HepG2 (cell line): Measurements from ENCODE around the gene ICE2. TPM values are rescaled to one million over a fixed set of nuclear protein-coding genes. Genes with fewer than 3 reads are reported as not detected.

Experiments
- ATAC-seq: fragments of 200-7000 bp; cut with Tn5 transposase; 3 replicates; pipeline ENCODE4 v1.9.1; 2020; ENCODE audit warnings: mild to moderate bottlenecking, moderate library complexity
- BruUV-seq: library from RNA; stranded (reverse); fragments of 400-500 nt; replicated peaks from 2 replicates; lab custom pipeline; 2021; lab: Mats Ljungman, UMichigan
- CTCF ChIA-PET: fragments of 300-600 bp; formaldehyde crosslinking; extraction: SDS; loops from one replicate; lab custom pipeline; 2021; ENCODE audit warnings: low total read pairs, inconsistent platforms, low intra/inter-chr PET ratio; lab: Yijun Ruan, JAX
- POLR2A ChIA-PET: fragments of 350-600 bp; sonication (Branson Sonifier 250); formaldehyde crosslinking; loops from one replicate; lab custom pipeline; 2020; ENCODE audit warnings: antibody characterized with exemption, inconsistent platforms; lab: Yijun Ruan, JAX
- DNase-seq: peaks from one replicate; pipeline ENCODE4 v3.0.0-alpha.2; 2015; ENCODE audit warnings: low spot score
- FAIRE-seq: peaks from 3 replicates; lab custom pipeline; 2011; peaks lifted over from hg19 to GRCh38; lab: Jason Lieb, UNC
- H2AFZ ChIP-seq: one replicate; pipeline ENCODE4 v1.6.1; 2011; ENCODE audit warnings: low read length, inconsistent platforms
- H3K27ac ChIP-seq: fragments of 300-600 bp; 3 replicates; pipeline ENCODE4 v1.8.0; 2011; ENCODE audit warnings: mixed run types, mild to moderate bottlenecking, mixed read lengths, low read length, inconsistent platforms; ENCODE audit not compliant: insufficient read depth; ENCODE audit errors: extremely low read length
- H3K27me3 ChIP-seq, 2 experiments: fragments of 200-600 bp in 1 of 2; 2 replicates in 1 of 2; 3 replicates in 1 of 2; pipeline versions ENCODE4 v1.6.0 to v1.8.0; 2011; ENCODE audit warnings: low read length in 2 of 2, mild to moderate bottlenecking in 2 of 2, moderate library complexity in 2 of 2, inconsistent platforms in 1 of 2; ENCODE audit not compliant: insufficient read depth in 2 of 2, control insufficient read depth in 1 of 2
- H3K36me3 ChIP-seq, 2 experiments: fragments of 200-600 bp in 1 of 2; replicated peaks in 1 of 2; 2 replicates in 1 of 2; 3 replicates in 1 of 2; pipeline versions ENCODE4 v1.5.1 to v1.8.0; 2011; ENCODE audit warnings: low read length in 2 of 2, inconsistent platforms in 1 of 2; ENCODE audit not compliant: insufficient read depth in 2 of 2, control insufficient read depth in 1 of 2
- H3K4me1 ChIP-seq: 2 replicates; pipeline ENCODE4 v1.5.1; 2012; ENCODE audit warnings: low read length, inconsistent platforms; ENCODE audit not compliant: insufficient read depth
- H3K4me2 ChIP-seq: 2 replicates; pipeline ENCODE4 v1.6.0; 2011; ENCODE audit warnings: low read depth, low read length, inconsistent platforms
- H3K4me3 ChIP-seq, 3 experiments: fragments of 200-600 bp in 1 of 3; sonication (generic), shearing (Covaris generic) in 1 of 3; replicated peaks in 1 of 3; 2 replicates each; pipeline ENCODE4 v1.5.1; 2011 to 2016; ENCODE audit warnings: low read length in 3 of 3, inconsistent platforms in 2 of 3, low read depth in 2 of 3, mild to moderate bottlenecking in 2 of 3, control low read depth in 1 of 3, mixed read lengths in 1 of 3; ENCODE audit not compliant: insufficient read depth in 1 of 3
- H3K79me2 ChIP-seq: one replicate; pipeline ENCODE4 v1.6.1; 2011; ENCODE audit warnings: low read length, inconsistent platforms; ENCODE audit not compliant: insufficient read depth
- H3K9ac ChIP-seq: 2 replicates; pipeline ENCODE4 v1.6.0; 2011; ENCODE audit warnings: mild to moderate bottlenecking, low read depth, low read length, inconsistent platforms; ENCODE audit not compliant: insufficient read depth
- H3K9me3 ChIP-seq: 2 replicates; pipeline ENCODE4 v1.5.1; 2012; ENCODE audit warnings: mild to moderate bottlenecking, low read length
- H4K20me1 ChIP-seq: 2 replicates; pipeline ENCODE4 v1.6.0; 2011; ENCODE audit warnings: inconsistent platforms, mild to moderate bottlenecking, low read length, moderate library complexity; ENCODE audit not compliant: insufficient read depth
- CTCF ChIP-seq: sonication (generic); formaldehyde crosslinking; IDR thresholded peaks from 2 replicates; pipeline ENCODE4 v1.5.0; 2020; ENCODE audit warnings: mild to moderate bottlenecking, missing genetic modification reagents, moderate library complexity
- E2F2 ChIP-seq: sonication (generic); formaldehyde crosslinking; IDR thresholded peaks from 2 replicates; pipeline ENCODE4 v1.4.0; 2020; ENCODE audit warnings: missing genetic modification reagents, borderline replicate concordance
- GATAD2A ChIP-seq: IDR thresholded peaks from 2 replicates; pipeline ENCODE4 v1.6.1; 2016
- KLF13 ChIP-seq: sonication (generic); formaldehyde crosslinking; IDR thresholded peaks from 2 replicates; pipeline ENCODE4 v1.4.0; 2020; ENCODE audit warnings: mild to moderate bottlenecking, missing genetic modification reagents
- NFKBIZ ChIP-seq: IDR thresholded peaks from 2 replicates; pipeline ENCODE4 v1.6.1; 2018; ENCODE audit warnings: missing genetic modification reagents, missing compliant biosample characterization
- PBX3 ChIP-seq: sonication (generic); formaldehyde crosslinking; IDR thresholded peaks from 2 replicates; pipeline ENCODE4 v1.8.1; 2023; ENCODE audit warnings: missing genetic modification reagents, inconsistent platforms, borderline replicate concordance
- RAD21 ChIP-seq: fragments of 450-650 bp; formaldehyde crosslinking; IDR thresholded peaks from 2 replicates; pipeline ENCODE4 v1.5.0; 2020; ENCODE audit warnings: mild to moderate bottlenecking
- RBM22 ChIP-seq: fragments of 200-400 bp; formaldehyde crosslinking; optimal IDR thresholded peaks from 2 replicates; pipeline ENCODE3; 2017; ENCODE audit warnings: mild to moderate bottlenecking, low read length, moderate library complexity
- SMC3 ChIP-seq: IDR thresholded peaks from 2 replicates; pipeline ENCODE4 v1.6.1; 2011; ENCODE audit warnings: low read length, improper control_type of control experiment
- STAG1 ChIP-seq: sonication (generic); formaldehyde crosslinking; IDR thresholded peaks from 2 replicates; pipeline ENCODE4 v1.4.0; 2020; ENCODE audit warnings: missing genetic modification reagents
- TFE3 ChIP-seq: IDR thresholded peaks from 2 replicates; pipeline ENCODE4 v1.6.1; 2016
- U2AF2 ChIP-seq: fragments of 200-400 bp; formaldehyde crosslinking; IDR thresholded peaks from 2 replicates; pipeline ENCODE4 v1.6.1; 2017; ENCODE audit warnings: low read depth, mild to moderate bottlenecking, low read length
- ZFP41 ChIP-seq: sonication (generic); formaldehyde crosslinking; IDR thresholded peaks from 2 replicates; pipeline ENCODE4 v1.4.0; 2020; ENCODE audit warnings: mild to moderate bottlenecking, missing genetic modification reagents, borderline replicate concordance
- ZNF235 ChIP-seq: sonication (generic); formaldehyde crosslinking; IDR thresholded peaks from 2 replicates; pipeline ENCODE4 v1.8.1; 2023; ENCODE audit warnings: mild to moderate bottlenecking, missing genetic modification reagents, borderline replicate concordance
- ZNF784 ChIP-seq: sonication (generic); formaldehyde crosslinking; IDR thresholded peaks from 2 replicates; pipeline ENCODE4 v1.5.1; 2020; ENCODE audit warnings: missing genetic modification reagents, mild to moderate bottlenecking, borderline replicate concordance
- WGBS: methylation state at CpG from one replicate; pipeline ENCODE4 v1.1.6; 2017; ENCODE audit warnings: low lambda C conversion rate; 5-methylcytosine and 5-hydroxymethylcytosine counted together
- in situ Hi-C: cut with HindIII; loops from 2 replicates; pipeline ENCODE4 v1.10.0; 2017; ENCODE audit warnings: low pct_unique_long_range_greater_than_20kb; ENCODE audit not compliant: extremely low pct_ligation_motif_present
- intact Hi-C: fragments of 100-400 bp; cut with micrococcal nuclease; formaldehyde crosslinking; loops from one replicate; pipeline ENCODE4 v1.10.0; 2022; ENCODE audit not compliant: unreplicated experiment
- polyA plus RNA-seq, 8 experiments: library from polyadenylated mRNA; depleted of rRNA in 3 of 8; stranded (reverse) in 7 of 8; unstranded in 1 of 8; fragments of >200 nt; fragmentation: Illumina TruSeq in 4 of 8; extraction: Trizol in 4 of 8; gene quantifications; 2 replicates each; pipeline versions ENCODE4 v1.2.1 to v1.2.3, GENCODE V29; 2011 to 2016; ENCODE audit warnings: low read depth in 4 of 8, missing spikeins in 1 of 8, mixed read lengths in 1 of 8; ENCODE audit not compliant: insufficient read depth in 1 of 8
- total RNA-seq, 5 experiments: library from RNA; depleted of rRNA; stranded (reverse); fragments of >200 nt; fragmentation: Illumina TruSeq; extraction: Trizol; gene quantifications; 2 replicates each; pipeline ENCODE4 v1.2.3, GENCODE V29; 2016; ENCODE audit warnings: low read depth in 1 of 5

The ICE2 gene
- total and polyA plus RNA-seq, 2 of the 13 experiments (the other 11 are each of a cell fraction or from before 2014, with no cell fraction given) = 24.8 to 26.4 TPM

- peaks cover 3% of the 10 kb centered on the region; the same call in 1 of the 2 replicates for H4K20me1 ChIP-seq
- no peak overlapping the region for H3K4me3 ChIP-seq
- peak; percentile 43 for DNase-seq
- H3K9ac ChIP-seq = no peak overlapping the region
- no peaks in the 10 kb centered on the region for H3K79me2 ChIP-seq
- ChIA-PET CTCF (interaction anchor here (0.7 to 1.3 kb wide), 3 partner anchors 148 to 409 kb away, joined by 3 read pairs; no protein-coding TSS in a partner anchor), POLR2A (no interaction called here)
- ATAC-seq = peak; percentile 75
- peak; percentile 93 for FAIRE-seq
- no peak overlapping the region for H3K4me2 ChIP-seq
- H2AFZ ChIP-seq = no peak overlapping the region
- no peaks in the 10 kb centered on the region for H3K4me1 ChIP-seq
- in situ Hi-C loops = no loop called here
- no TSS peak for BruUV-seq
- intact Hi-C loops = loop anchor here (2.0 to 5.0 kb wide), 3 partner anchors 13 to 409 kb away; no protein-coding TSS in a partner anchor
- WGBS = 58% methylated on average over 11 of the region's 11 CpGs
- peaks cover 19 to 68% of the 10 kb centered on the region in 2 experiments for H3K36me3 ChIP-seq
- no peak overlapping the region for H3K27ac ChIP-seq
- H3K9me3 ChIP-seq = no peaks in the 10 kb centered on the region
- H3K27me3 ChIP-seq = no peaks in the 10 kb centered on the region
- TF ChIP-seq E2F2 (CRISPR knock-in tag) (no peak), ZFP41 (CRISPR knock-in tag) (no peak), NFKBIZ (CRISPR knock-in tag) (no peak), RBM22 (peak; percentile 71), TFE3 (0 out of 2 replicates have a peak, but pooled peaks have one; percentile 24), GATAD2A (0 out of 2 replicates have a peak, but pooled peaks have one; percentile 31), ZNF784 (CRISPR knock-in tag) (no peak), PBX3 (CRISPR knock-in tag) (no peak), SMC3 (peak; percentile 68), ZNF235 (CRISPR knock-in tag) (no peak), STAG1 (peak; percentile 84), CTCF (CRISPR knock-in tag) (peak; percentile 84), U2AF2 (no peak), KLF13 (CRISPR knock-in tag) (no peak), RAD21 (CRISPR knock-in tag) (peak; percentile 63)
These were observed 28.9 kb upstream of the ICE2 start for GRCh38 chr15:60507596-60508424.
